AG04450 (cell line): ENCODE data around the gene KISS1. TPM values are rescaled to one million over a fixed set of nuclear protein-coding genes. Genes with fewer than 3 reads are reported as not detected.

Experiments used
- CTCF ChIA-PET: fragments of 300-600, 350-600 bp; formaldehyde crosslinking; extraction: SDS; loops from one replicate; lab custom pipeline; 2022; ENCODE audit warnings: antibody characterized with exemption, inconsistent platforms; lab: Charles Lee
- POLR2A ChIA-PET: fragments of 350-600 bp; formaldehyde crosslinking; extraction: SDS; loops from one replicate; lab custom pipeline; 2021; ENCODE audit warnings: antibody characterized with exemption, inconsistent platforms; lab: Yijun Ruan, JAX
- DNase-seq: peaks from one replicate; pipeline ENCODE4 v3.0.0-alpha.2; 2011; ENCODE audit warnings: low read depth, low spot score
- H3K27ac ChIP-seq: one replicate; pipeline ENCODE4 v1.5.1; 2012; ENCODE audit warnings: low read depth, low read length, control low read depth
- H3K27me3 ChIP-seq: one replicate; pipeline ENCODE4 v1.6.0; 2012; ENCODE audit warnings: low read length; ENCODE audit not compliant: control insufficient read depth, insufficient read depth
- H3K4me3 ChIP-seq: 2 replicates; pipeline ENCODE4 v1.5.1; 2011; ENCODE audit warnings: mild to moderate bottlenecking, low read depth, low read length, control low read depth
- H3K9me3 ChIP-seq: 2 replicates; pipeline ENCODE4 v1.5.1; 2012; ENCODE audit warnings: low read length; ENCODE audit not compliant: control insufficient read depth, insufficient read depth
- CTCF ChIP-seq: IDR thresholded peaks from 2 replicates; pipeline ENCODE4 v1.5.1; 2011; ENCODE audit warnings: low read depth, low read length, control low read depth, inconsistent platforms
- polyA plus RNA-seq: library from polyadenylated mRNA; depleted of rRNA; stranded (reverse); fragments of >200 nt; gene quantifications from 2 replicates; pipeline ENCODE4 v1.2.3, GENCODE V29; 2011

Gene KISS1
- polyA plus RNA-seq, 1 experiment, result 3.4 TPM

- TF ChIP-seq CTCF, result no peak
- CTCF ChIA-PET, result interaction anchor here (0.9 to 13.8 kb wide), 7 partner anchors 10 to 226 kb away, joined by 3 to 212 read pairs (median 8); partner anchors contain the start of gene PLEKHA6
- Histone ChIP-seq H3K27me3 (no peaks in the 10 kb centered on the region), H3K27ac (no peak overlapping the region), H3K4me3 (no peak overlapping the region), H3K9me3 (peaks cover 3% of the 10 kb centered on the region)
- DNase-seq, result no peak
- POLR2A ChIA-PET, result interaction anchor here (0.6 to 1.1 kb wide), 2 partner anchors 17 to 26 kb away, joined by 4 read pairs; no protein-coding TSS in a partner anchor
Measured at GRCh38 chr1:204172404-204173029, 23.8 kb downstream of the KISS1 start.

- no peak for TF ChIP-seq CTCF
- ChIA-PET POLR2A (interaction anchor here (1.1 kb wide), 1 partner anchor 27 kb away, joined by 4 read pairs; no protein-coding TSS in a partner anchor), CTCF (interaction anchor here (0.7 to 13.8 kb wide), 7 partner anchors 9 to 227 kb away, joined by 3 to 212 read pairs (median 8); partner anchors contain the start of gene PLEKHA6)
- Histone ChIP-seq H3K27me3 (no peaks in the 10 kb centered on the region), H3K9me3 (peaks cover 3% of the 10 kb centered on the region), H3K4me3 (no peak overlapping the region), H3K27ac (no peak overlapping the region)
- DNase-seq, result no peak
Measured at GRCh38 chr1:204171751-204172178, 24.5 kb downstream of the KISS1 start.

- no peak for DNase-seq
- POLR2A ChIA-PET, result no interaction called here
- TF ChIP-seq CTCF, result no peak
- CTCF ChIA-PET, result interaction anchor here (0.7 to 13.8 kb wide), 3 partner anchors 35 to 192 kb away, joined by 3 to 212 read pairs (median 190); partner anchors contain the start of gene PLEKHA6
- Histone ChIP-seq H3K9me3 (peaks cover 3% of the 10 kb centered on the region), H3K27me3 (no peaks in the 10 kb centered on the region), H3K27ac (no peak overlapping the region), H3K4me3 (no peak overlapping the region)
Measured at GRCh38 chr1:204170494-204171155, 25.7 kb downstream of the KISS1 start.

GRCh38 chr1:204169858-204170257 lies 26.4 kb downstream of the KISS1 start:
- H3K4me3 ChIP-seq, result no peak overlapping the region
- POLR2A ChIA-PET, result no interaction called here
- H3K27ac ChIP-seq, result no peak overlapping the region
- H3K9me3 ChIP-seq, result peaks cover 3% of the 10 kb centered on the region
- TF ChIP-seq CTCF, result no peak
- DNase-seq, result no peak
- CTCF ChIA-PET, result interaction anchor here (0.7 to 13.8 kb wide), 5 partner anchors 29 to 242 kb away, joined by 3 to 212 read pairs (median 122); partner anchors contain the start of gene PLEKHA6
- H3K27me3 ChIP-seq, result no peaks in the 10 kb centered on the region
